Heart left ventricle (tissue), 13 donors: ENCODE measurements around the gene SLC25A29.
"Not testable (repeated sequence)": the region's sequence is repeated elsewhere in the genome, so short reads cannot be mapped to it uniquely, and the experiment has no call there.

ENCODE experiments used
- POLR2A ChIP-seq, 2 donors: fragments of 450-650 bp; IDR thresholded peaks; one replicate each; pipeline ENCODE4 v1.6.1; 2017; ENCODE audit warnings: antibody characterized with exemption in 2 of 2, mild to moderate bottlenecking in 2 of 2, moderate library complexity in 2 of 2
- TF ChIP-seq, protein P1 (sequence below), 12 donors: fragments of 200-600 bp; sonication (generic) in 4 of 12; IDR thresholded peaks; one replicate each; pipeline versions ENCODE4 v1.5.0 to v1.8.0; 2018 to 2022; ENCODE audit warnings: antibody characterized with exemption in 12 of 12, mild to moderate bottlenecking in 5 of 12
- donor health status: ischemic (EF 13 %, LVEDD 7.1; RV severe dilation, severe dysfunction).
- donor health status: DM: no; HTN: yes; CAD: no.
- donor health status: DM: no; HTN: no; CAD: no.
- donor health status: ischemic (EF 25% LVEDD 6.9; RV normal size, moderate dysfunction).
- donor health status: ischemic (EF 25% LVEDD 5.7; RV mildly dilated, moderate dysfunction).
- donor health status: ischemic (EF 35%, LVEDD 5.7; RV mildly dilated, moderate dysfunction).
- donor health status: nonischemic (EF 11% LVEDD 7.7; RV severe dilation, severe dysfunction).
- donor health status: DM: yes; HTN: yes; CAD: no.
- donor health status: PGD.
- donor health status: ischemic (EF 29% LVEDD 5.4; RV normal size, mild dysfunction).
- donor health status: nonischemic (EF 23%, LVEDD 6.1; RV moderate dilation, normal function).

GRCh38 chr14:100342826-100343225 is 36.6 kb upstream of the SLC25A29 start:
- TF ChIP-seq POLR2A (IDR thresholded peaks at IDR 0.05) = not testable (repeated sequence)
- TF ChIP-seq, protein P1, sequence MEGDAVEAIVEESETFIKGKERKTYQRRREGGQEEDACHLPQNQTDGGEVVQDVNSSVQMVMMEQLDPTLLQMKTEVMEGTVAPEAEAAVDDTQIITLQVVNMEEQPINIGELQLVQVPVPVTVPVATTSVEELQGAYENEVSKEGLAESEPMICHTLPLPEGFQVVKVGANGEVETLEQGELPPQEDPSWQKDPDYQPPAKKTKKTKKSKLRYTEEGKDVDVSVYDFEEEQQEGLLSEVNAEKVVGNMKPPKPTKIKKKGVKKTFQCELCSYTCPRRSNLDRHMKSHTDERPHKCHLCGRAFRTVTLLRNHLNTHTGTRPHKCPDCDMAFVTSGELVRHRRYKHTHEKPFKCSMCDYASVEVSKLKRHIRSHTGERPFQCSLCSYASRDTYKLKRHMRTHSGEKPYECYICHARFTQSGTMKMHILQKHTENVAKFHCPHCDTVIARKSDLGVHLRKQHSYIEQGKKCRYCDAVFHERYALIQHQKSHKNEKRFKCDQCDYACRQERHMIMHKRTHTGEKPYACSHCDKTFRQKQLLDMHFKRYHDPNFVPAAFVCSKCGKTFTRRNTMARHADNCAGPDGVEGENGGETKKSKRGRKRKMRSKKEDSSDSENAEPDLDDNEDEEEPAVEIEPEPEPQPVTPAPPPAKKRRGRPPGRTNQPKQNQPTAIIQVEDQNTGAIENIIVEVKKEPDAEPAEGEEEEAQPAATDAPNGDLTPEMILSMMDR (IDR thresholded peaks at IDR 0.05) = not testable (repeated sequence)
